RPMI7951 (cell line): ENCODE results near the gene LARP4B. TPM values are rescaled to one million over a fixed set of nuclear protein-coding genes. Genes with fewer than 3 reads are reported as not detected.

Experiments
- DNase-seq: peaks from one replicate; pipeline ENCODE4 v3.0.0-alpha.2; 2012; ENCODE audit warnings: low read depth
- total RNA-seq: library from RNA; depleted of rRNA; stranded (reverse); fragments of >200 nt; shearing (Covaris generic); gene quantifications from 2 replicates; pipeline ENCODE4 v1.2.3, GENCODE V29; 2014; rRNA removed

The LARP4B gene
- 28.8 and 32.7 TPM in 2 replicates for total RNA-seq

GRCh38 chr10:931326-932318, at the start of gene LARP4B:
Gene LARP4B (minus strand): TSS chr10:931705. CDS start chr10:885721, 45,984 bp downstream.
- peak; percentile 97 for DNase-seq

- DNase-seq: no peak
Measured at GRCh38 chr10:980468-981093, 49.1 kb upstream of the LARP4B start.

GRCh38 chr10:978826-979421, 47.4 kb upstream of the LARP4B start:
- DNase-seq: no peak

GRCh38 chr10:976316-976715, 44.8 kb upstream of the LARP4B start:
- DNase-seq: no peak

GRCh38 chr10:974785-975074, 43.2 kb upstream of the LARP4B start:
- DNase-seq: no peak

GRCh38 chr10:974038-974784, 42.7 kb upstream of the LARP4B start:
- peak; percentile 19 for DNase-seq

GRCh38 chr10:972763-973162, 41.3 kb upstream of the LARP4B start:
- DNase-seq: no peak

GRCh38 chr10:971613-972012, 40.1 kb upstream of the LARP4B start:
- DNase-seq: no peak

- DNase-seq: no peak
Measured at GRCh38 chr10:971150-971542, 39.6 kb upstream of the LARP4B start.

GRCh38 chr10:970311-971149, 39.0 kb upstream of the LARP4B start:
- DNase-seq: no peak

GRCh38 chr10:969473-970150, 38.1 kb upstream of the LARP4B start:
- no peak for DNase-seq

GRCh38 chr10:968546-969199, 37.2 kb upstream of the LARP4B start:
- DNase-seq: no peak

- no peak for DNase-seq
Measured at GRCh38 chr10:966466-967235, 35.1 kb upstream of the LARP4B start.

GRCh38 chr10:964988-965417, 33.5 kb upstream of the LARP4B start:
- DNase-seq: no peak

GRCh38 chr10:964321-964987, 32.9 kb upstream of the LARP4B start:
- DNase-seq: no peak

- DNase-seq: no peak
Measured at GRCh38 chr10:963655-964054, 32.1 kb upstream of the LARP4B start.

GRCh38 chr10:963186-963585, 31.7 kb upstream of the LARP4B start:
- no peak for DNase-seq

- DNase-seq: no peak
Measured at GRCh38 chr10:962342-962741, 30.8 kb upstream of the LARP4B start.

- no peak for DNase-seq
Measured at GRCh38 chr10:958856-959255, 27.4 kb upstream of the LARP4B start.
